Naive B cell (primary cell): Measurements from ENCODE around the gene GTF2H2C. TPM values are rescaled to one million over a fixed set of nuclear protein-coding genes. Genes with fewer than 3 reads are reported as not detected.
"Not testable (repeated sequence)": the region's sequence is repeated elsewhere in the genome, so short reads cannot be mapped to it uniquely, and the experiment has no call there.

ENCODE experiments used
- ATAC-seq, 2 donors: fragments of 150-1000 bp; cut with Tn5 transposase; 2 replicates each; pipeline ENCODE4 v1.10.0; 2021; ENCODE audit warnings: low read depth in 2 of 2, mild to moderate bottlenecking in 2 of 2, moderate library complexity in 2 of 2
- DNase-seq: peaks from one replicate; pipeline ENCODE4 v3.0.0; 2022
- H3K27ac Mint-ChIP-seq, 6 donors: one replicate each; pipeline ENCODE4 v1.8.0; 2020 to 2022; ENCODE audit warnings: mild to moderate bottlenecking in 6 of 6, mixed read lengths in 6 of 6, moderate library complexity in 5 of 6, inconsistent platforms in 2 of 6
- H3K27me3 Mint-ChIP-seq, 3 donors: one replicate each; pipeline ENCODE4 v1.8.0; 2021 to 2022; ENCODE audit warnings: mixed read lengths in 3 of 3, mild to moderate bottlenecking in 1 of 3
- H3K36me3 Mint-ChIP-seq, 2 donors: one replicate each; pipeline ENCODE4 v1.8.0; 2020 to 2022; ENCODE audit warnings: mixed read lengths in 2 of 2, inconsistent platforms in 1 of 2, mild to moderate bottlenecking in 1 of 2
- H3K4me1 Mint-ChIP-seq, 3 donors: one replicate each; pipeline ENCODE4 v1.8.0; 2020 to 2022; ENCODE audit warnings: mixed read lengths in 3 of 3, inconsistent platforms in 1 of 3, mild to moderate bottlenecking in 1 of 3, moderate library complexity in 1 of 3
- H3K4me3 Mint-ChIP-seq, 8 donors: one replicate each; pipeline ENCODE4 v1.8.0; 2020 to 2022; ENCODE audit warnings: mild to moderate bottlenecking in 8 of 8, mixed read lengths in 8 of 8, moderate library complexity in 8 of 8, inconsistent platforms in 2 of 8
- H3K9me3 Mint-ChIP-seq, 7 donors: one replicate each; pipeline ENCODE4 v1.8.0; 2020 to 2022; ENCODE audit warnings: mixed read lengths in 7 of 7, mild to moderate bottlenecking in 5 of 7, inconsistent platforms in 2 of 7, moderate library complexity in 1 of 7
- polyA plus RNA-seq, 6 donors: library from polyadenylated mRNA; unstranded; fragments of 300-500 nt; fragmentation: Illumina TruSeq; gene quantifications; one replicate each; pipeline ENCODE4 v1.2.3, GENCODE V29; 2021; ENCODE audit warnings: low read depth in 6 of 6

The GTF2H2C gene
- polyA plus RNA-seq, 6 donors from 2014 or later = 18.4 to 33.3 (median 25.5) TPM

DNA sequence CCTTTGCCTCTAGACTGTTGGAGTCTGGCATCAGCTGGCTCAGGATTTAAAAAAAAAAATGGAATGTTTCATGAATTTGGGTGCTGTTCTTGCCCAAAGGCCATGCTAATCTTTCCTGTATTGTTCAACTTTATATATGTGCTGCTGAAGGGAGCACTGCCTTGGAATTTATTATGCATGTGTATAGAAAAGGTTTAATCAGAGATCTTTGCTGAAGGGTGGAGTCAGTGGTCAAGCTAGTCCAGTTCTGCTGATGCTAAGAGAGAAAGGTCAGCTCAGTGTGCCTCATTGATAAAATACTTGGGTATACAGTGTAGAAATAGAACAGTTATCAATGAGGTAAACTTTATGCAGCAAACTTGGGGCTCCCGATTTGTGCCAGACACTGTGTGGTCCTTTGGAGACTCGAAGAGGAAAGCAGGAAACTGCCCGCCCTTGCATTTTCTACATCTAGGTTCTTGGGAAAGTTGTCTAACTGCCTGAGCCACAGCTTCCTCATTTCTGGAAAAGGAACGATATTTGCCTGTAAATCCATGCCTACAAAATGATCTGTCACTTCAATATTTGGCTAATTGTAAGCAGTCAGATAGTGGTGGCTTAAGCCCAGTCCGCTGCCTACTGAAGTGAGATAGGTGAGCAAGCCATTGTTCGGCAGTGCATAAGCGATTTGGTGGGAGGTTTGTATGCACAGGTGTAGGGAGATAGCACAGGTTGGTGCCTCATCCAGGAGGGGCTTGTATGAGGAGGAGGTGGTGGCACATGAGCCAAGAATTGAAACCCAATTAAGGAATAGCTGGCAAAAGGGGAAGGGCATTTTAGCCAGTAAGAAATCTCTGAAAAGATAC, 29.2 kb upstream of the GTF2H2C start:
- H3K4me3 Mint-ChIP-seq = no peak overlapping the region
- peaks cover 4 to 21% (median 16%) of the 10 kb centered on the region in 3 donors for H3K27me3 Mint-ChIP-seq
- H3K27ac Mint-ChIP-seq = no peak overlapping the region
- DNase-seq (no peak), ATAC-seq (no peak)
- H3K4me1 Mint-ChIP-seq = no peaks in the 10 kb centered on the region
- H3K9me3 Mint-ChIP-seq = no peaks in the 10 kb centered on the region
- no peaks in the 10 kb centered on the region for H3K36me3 Mint-ChIP-seq

DNA sequence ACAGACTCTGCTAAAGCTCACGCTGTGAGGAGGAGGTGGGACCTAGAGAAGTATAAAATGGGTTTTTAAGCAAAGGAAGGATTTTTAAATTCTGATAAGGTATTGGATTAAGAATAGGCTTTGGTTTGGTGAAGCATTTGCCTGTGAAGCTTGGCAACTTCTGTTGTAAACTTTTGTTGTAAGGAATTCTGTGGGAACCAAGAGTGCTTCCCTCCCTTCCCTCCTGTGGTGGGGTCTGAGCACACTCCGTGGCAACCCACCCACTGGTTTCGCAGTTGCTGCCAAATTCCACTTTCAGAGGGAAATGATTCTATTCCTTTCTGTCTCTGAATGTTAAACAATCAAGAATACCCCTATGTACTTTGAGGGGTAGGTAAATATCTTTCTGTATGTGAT, 28.6 kb upstream of the GTF2H2C start:
- DNase-seq (no peak), ATAC-seq (no peak)
- Mint-ChIP-seq H3K4me3 (no peak overlapping the region), H3K27ac (no peak overlapping the region), H3K36me3 (no peaks in the 10 kb centered on the region), H3K9me3 (no peaks in the 10 kb centered on the region), H3K27me3 (peaks cover 4 to 18% (median 13%) of the 10 kb centered on the region in 3 donors), H3K4me1 (no peaks in the 10 kb centered on the region)

GRCh38 chr5:69537911-69538310, 22.1 kb upstream of the GTF2H2C start:
- not testable (repeated sequence) for H3K4me1 Mint-ChIP-seq

GRCh38 chr5:69538735-69539134, 21.3 kb upstream of the GTF2H2C start:
- not testable (repeated sequence) for H3K9me3 Mint-ChIP-seq, ATAC-seq, H3K36me3 Mint-ChIP-seq, H3K4me1 Mint-ChIP-seq, H3K4me3 Mint-ChIP-seq, H3K27me3 Mint-ChIP-seq, H3K27ac Mint-ChIP-seq, DNase-seq

More at GRCh38 chr5:69537911-69538310, 22.1 kb upstream of the GTF2H2C start:
- not testable (repeated sequence) for H3K4me3 Mint-ChIP-seq, ATAC-seq, DNase-seq, H3K27me3 Mint-ChIP-seq, H3K9me3 Mint-ChIP-seq, H3K27ac Mint-ChIP-seq, H3K36me3 Mint-ChIP-seq

DNA sequence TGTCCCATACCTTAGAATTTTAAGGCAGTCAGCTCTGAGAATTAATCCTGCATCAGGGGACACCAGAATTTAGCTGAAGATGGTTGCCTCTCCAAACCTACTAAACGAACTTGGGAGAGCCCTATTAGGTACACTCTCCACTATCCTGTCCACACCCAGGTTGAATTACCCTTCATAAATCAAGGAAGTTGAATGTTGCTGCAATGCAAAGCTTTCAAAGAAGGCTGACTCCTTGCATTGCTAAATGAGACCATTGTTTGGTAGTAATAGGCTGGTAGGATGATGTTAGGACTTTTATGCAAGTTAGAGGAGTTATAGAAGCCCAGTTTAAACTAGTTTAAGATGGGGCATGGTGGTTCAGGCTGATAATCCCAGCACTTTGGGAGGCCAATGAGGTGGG, 18.6 kb upstream of the GTF2H2C start:
- H3K9me3 Mint-ChIP-seq, H3K36me3 Mint-ChIP-seq, DNase-seq, H3K27ac Mint-ChIP-seq, ATAC-seq, H3K4me1 Mint-ChIP-seq, H3K4me3 Mint-ChIP-seq, H3K27me3 Mint-ChIP-seq: not testable (repeated sequence)

DNA sequence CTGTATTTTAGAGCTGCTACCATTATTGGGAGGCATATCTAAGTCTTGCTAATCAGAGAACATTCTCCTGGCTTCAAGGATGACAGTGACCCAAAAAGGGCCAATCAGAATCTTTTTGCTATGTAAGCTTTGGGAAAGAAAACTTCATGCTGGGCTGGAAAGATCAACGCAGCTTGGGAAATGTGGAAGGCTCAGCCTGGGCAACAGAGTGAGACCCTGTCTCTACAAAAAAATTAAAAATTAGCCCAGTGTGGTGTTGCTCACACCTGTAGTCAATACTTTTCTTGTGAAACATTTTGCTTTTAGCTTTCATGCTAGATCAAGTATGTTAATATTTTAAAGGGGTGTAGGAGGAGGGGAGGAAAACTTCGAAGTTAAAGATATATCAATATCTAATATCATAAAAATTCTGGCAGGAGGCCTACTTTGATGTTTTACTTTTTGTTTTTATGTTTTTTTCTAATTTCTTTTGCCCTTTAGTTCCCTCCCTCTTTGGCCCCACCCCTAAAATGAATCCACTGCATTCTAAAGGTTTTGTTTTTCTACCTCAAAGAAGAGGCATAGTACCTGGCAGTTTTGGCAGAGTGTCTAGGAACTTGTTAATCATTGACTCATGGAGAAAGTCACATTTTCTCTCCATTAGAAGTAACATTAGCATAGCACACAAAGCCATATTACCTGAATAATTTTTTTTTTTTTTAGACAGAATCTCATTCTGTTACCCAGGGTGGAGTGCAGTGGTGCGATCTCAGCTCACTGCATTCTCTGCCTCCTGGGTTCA, 17.0 kb upstream of the GTF2H2C start:
- not testable (repeated sequence) for ATAC-seq, H3K4me3 Mint-ChIP-seq, H3K4me1 Mint-ChIP-seq, DNase-seq, H3K27ac Mint-ChIP-seq, H3K36me3 Mint-ChIP-seq, H3K27me3 Mint-ChIP-seq, H3K9me3 Mint-ChIP-seq

GRCh38 chr5:69544602-69545001, 15.4 kb upstream of the GTF2H2C start:
- H3K4me1 Mint-ChIP-seq, H3K27me3 Mint-ChIP-seq, H3K36me3 Mint-ChIP-seq, ATAC-seq, H3K27ac Mint-ChIP-seq, H3K9me3 Mint-ChIP-seq, H3K4me3 Mint-ChIP-seq, DNase-seq: not testable (repeated sequence)

- DNase-seq, H3K9me3 Mint-ChIP-seq, H3K4me1 Mint-ChIP-seq, H3K36me3 Mint-ChIP-seq, H3K27me3 Mint-ChIP-seq, ATAC-seq: not testable (repeated sequence)
- peak overlapping the region in 1 of 6 donors; percentile 89 for H3K27ac Mint-ChIP-seq
- H3K4me3 Mint-ChIP-seq = peak overlapping the region in 6 of 8 donors; percentile 47 to 86 (median 58)
Observed at GRCh38 chr5:69560587-69561431, 818 bp downstream of the GTF2H2C start.

GRCh38 chr5:69566172-69566571, 6.2 kb downstream of the GTF2H2C start:
- H3K4me1 Mint-ChIP-seq, DNase-seq, H3K36me3 Mint-ChIP-seq, H3K27ac Mint-ChIP-seq, H3K27me3 Mint-ChIP-seq, ATAC-seq, H3K4me3 Mint-ChIP-seq, H3K9me3 Mint-ChIP-seq: not testable (repeated sequence)

DNA sequence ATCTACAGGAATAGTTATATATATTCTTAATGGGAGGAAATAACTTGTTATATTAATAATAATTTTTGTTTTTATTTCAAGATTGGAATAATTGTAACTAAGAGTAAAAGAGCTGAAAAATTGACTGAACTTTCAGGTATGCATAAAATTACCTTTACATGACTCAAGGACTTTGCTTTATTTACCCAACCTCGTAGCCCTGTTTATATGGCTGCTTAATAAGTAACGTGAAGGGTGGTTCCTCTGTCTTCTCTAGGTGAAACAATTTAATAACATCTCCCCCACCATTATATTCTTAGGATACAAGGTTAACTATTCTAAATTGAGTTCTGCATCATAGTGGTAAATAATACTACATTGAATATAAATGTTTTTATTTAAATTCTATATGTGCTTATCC, 8.1 kb downstream of the GTF2H2C start:
- DNase-seq, ATAC-seq, H3K27ac Mint-ChIP-seq, H3K27me3 Mint-ChIP-seq, H3K4me1 Mint-ChIP-seq, H3K36me3 Mint-ChIP-seq, H3K9me3 Mint-ChIP-seq, H3K4me3 Mint-ChIP-seq: not testable (repeated sequence)

GRCh38 chr5:69583356-69583755, 23.4 kb downstream of the GTF2H2C start:
- DNase-seq, H3K4me1 Mint-ChIP-seq, ATAC-seq, H3K27me3 Mint-ChIP-seq, H3K9me3 Mint-ChIP-seq, H3K27ac Mint-ChIP-seq, H3K4me3 Mint-ChIP-seq, H3K36me3 Mint-ChIP-seq: not testable (repeated sequence)

DNA sequence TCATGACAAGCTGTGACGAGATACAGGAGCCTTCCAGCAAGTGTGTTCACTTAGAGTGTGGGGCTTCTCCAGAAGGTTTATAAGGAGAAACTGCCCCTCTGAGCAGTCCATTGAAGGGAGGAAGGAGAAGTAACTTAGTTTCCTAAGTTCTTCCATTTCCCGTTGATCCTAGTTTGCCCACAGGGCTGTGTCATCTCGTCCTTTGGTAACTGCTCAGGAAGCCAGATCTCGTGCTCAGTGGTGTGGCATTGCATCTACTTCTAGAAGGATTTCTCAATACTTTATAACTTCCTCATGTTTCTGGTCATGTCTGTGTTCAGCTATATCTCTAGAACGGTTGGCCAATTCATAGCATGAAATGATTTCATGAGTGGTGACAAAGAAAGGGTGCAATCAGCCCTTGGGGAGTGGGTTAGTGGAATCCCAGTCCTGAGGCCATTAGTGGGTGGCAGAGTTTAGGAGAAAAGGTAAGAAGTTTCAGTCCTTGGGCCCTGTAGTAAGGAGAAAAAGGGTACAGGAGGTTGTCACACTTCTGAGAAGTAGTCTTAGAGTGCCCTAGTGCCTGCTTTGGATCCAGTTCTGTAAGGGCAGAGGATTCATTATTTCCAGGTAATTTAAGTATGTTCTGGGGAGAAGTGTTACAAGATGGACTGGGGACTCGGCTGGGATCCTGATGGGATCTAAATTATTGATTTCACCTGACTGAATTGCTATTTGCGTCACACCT, 36.3 kb downstream of the GTF2H2C start:
- not testable (repeated sequence) for H3K36me3 Mint-ChIP-seq, H3K4me1 Mint-ChIP-seq, DNase-seq, H3K27me3 Mint-ChIP-seq, ATAC-seq, H3K4me3 Mint-ChIP-seq, H3K27ac Mint-ChIP-seq, H3K9me3 Mint-ChIP-seq

- H3K27ac Mint-ChIP-seq, H3K4me3 Mint-ChIP-seq, H3K9me3 Mint-ChIP-seq, DNase-seq, H3K36me3 Mint-ChIP-seq, H3K4me1 Mint-ChIP-seq, H3K27me3 Mint-ChIP-seq: not testable (repeated sequence)
- peak; percentile 67 to 72 for ATAC-seq
Observed at GRCh38 chr5:69601947-69602346, 42.0 kb downstream of the GTF2H2C start.
